Trophoblast cell (in vitro differentiated cells and primary cell): ENCODE results near the gene PRKCH.

Experiments used
- DNase-seq, 2 donors: peaks; one replicate each; pipeline ENCODE4 v3.0.0-alpha.2; 2016
- H2AFZ ChIP-seq: 2 replicates; pipeline ENCODE4 v1.6.1; 2013; ENCODE audit warnings: low read length, moderate library complexity, mild to moderate bottlenecking; ENCODE audit not compliant: insufficient read depth, poor library complexity
- H2AK5ac ChIP-seq: 2 replicates; pipeline ENCODE4 v1.6.1; 2013; ENCODE audit warnings: mild to moderate bottlenecking, low read length
- H2BK120ac ChIP-seq: 2 replicates; pipeline ENCODE4 v1.6.1; 2013; ENCODE audit warnings: low read length, mild to moderate bottlenecking, moderate library complexity; ENCODE audit not compliant: insufficient read depth, poor library complexity
- H2BK12ac ChIP-seq: 2 replicates; pipeline ENCODE4 v1.6.1; 2013; ENCODE audit warnings: mild to moderate bottlenecking, low read length, moderate library complexity
- H2BK5ac ChIP-seq: 2 replicates; pipeline ENCODE4 v1.6.1; 2013; ENCODE audit warnings: low read length, low read depth, moderate library complexity, mild to moderate bottlenecking; ENCODE audit not compliant: poor library complexity
- H3K14ac ChIP-seq: 2 replicates; pipeline ENCODE4 v1.6.1; 2013; ENCODE audit warnings: mild to moderate bottlenecking, low read length
- H3K18ac ChIP-seq: 2 replicates; pipeline ENCODE4 v1.6.1; 2013; ENCODE audit warnings: mild to moderate bottlenecking, low read length
- H3K23ac ChIP-seq: 2 replicates; pipeline ENCODE4 v1.6.1; 2013; ENCODE audit warnings: low read length
- H3K27ac ChIP-seq: 2 replicates; pipeline ENCODE4 v1.5.1; 2013; ENCODE audit warnings: low read depth, mild to moderate bottlenecking, inconsistent platforms, low read length, moderate library complexity
- H3K27me3 ChIP-seq: 2 replicates; pipeline ENCODE4 v1.6.1; 2013; ENCODE audit warnings: inconsistent platforms, mild to moderate bottlenecking, low read length, moderate library complexity; ENCODE audit not compliant: insufficient read depth
- H3K36me3 ChIP-seq, 2 experiments: 1 replicate in 1 of 2; 2 replicates in 1 of 2; pipeline ENCODE4 v1.6.1; 2013; ENCODE audit warnings: low read length in 2 of 2, mild to moderate bottlenecking in 2 of 2, moderate library complexity in 1 of 2; ENCODE audit not compliant: insufficient read depth in 2 of 2, control insufficient read depth in 1 of 2
- H3K4ac ChIP-seq: 2 replicates; pipeline ENCODE4 v1.6.1; 2013; ENCODE audit warnings: low read depth, mild to moderate bottlenecking, low read length, moderate library complexity
- H3K4me1 ChIP-seq, 2 experiments: 1 replicate in 1 of 2; 2 replicates in 1 of 2; pipeline ENCODE4 v1.6.1; 2013; ENCODE audit warnings: low read length in 2 of 2, mild to moderate bottlenecking in 2 of 2, moderate library complexity in 1 of 2; ENCODE audit not compliant: insufficient read depth in 2 of 2, control insufficient read depth in 1 of 2
- H3K4me2 ChIP-seq: 2 replicates; pipeline ENCODE4 v1.6.1; 2013; ENCODE audit warnings: inconsistent platforms, mild to moderate bottlenecking, low read length, moderate library complexity
- H3K4me3 ChIP-seq: 2 replicates; pipeline ENCODE4 v1.5.1; 2013; ENCODE audit warnings: mild to moderate bottlenecking, low read depth, low read length, inconsistent platforms
- H3K79me1 ChIP-seq: one replicate; pipeline ENCODE4 v1.6.1; 2013; ENCODE audit warnings: low read length
- H3K79me2 ChIP-seq: 2 replicates; pipeline ENCODE4 v1.6.1; 2013; ENCODE audit warnings: low read length, mild to moderate bottlenecking; ENCODE audit not compliant: control insufficient read depth, insufficient read depth, poor library complexity
- H3K9ac ChIP-seq: 2 replicates; pipeline ENCODE4 v1.6.1; 2013; ENCODE audit warnings: mild to moderate bottlenecking, low read length
- H3K9me3 ChIP-seq: 2 replicates; pipeline ENCODE4 v1.6.1; 2013; ENCODE audit warnings: low read depth, mild to moderate bottlenecking, control low read depth, inconsistent platforms, low read length; ENCODE audit not compliant: insufficient read depth
- H4K12ac ChIP-seq: 2 replicates; pipeline ENCODE4 v1.6.1; 2013; ENCODE audit warnings: low read depth, mild to moderate bottlenecking, low read length, moderate library complexity
- H4K8ac ChIP-seq: 2 replicates; pipeline ENCODE4 v1.6.1; 2013; ENCODE audit warnings: low read depth, mild to moderate bottlenecking, low read length, moderate library complexity
- H4K91ac ChIP-seq: one replicate; pipeline ENCODE4 v1.6.1; 2013; ENCODE audit warnings: low read depth, mild to moderate bottlenecking, low read length, moderate library complexity
- WGBS: extraction: QIAGEN DNeasy Blood & Tissue Kit; methylation state at CpG from one replicate; pipeline ENCODE4 v1.1.7; 2013; ENCODE audit warnings: missing lambda C conversion rate; ENCODE audit not compliant: insufficient read length, insufficient coverage; ENCODE audit errors: extremely low coverage; 5-methylcytosine and 5-hydroxymethylcytosine counted together

PRKCH gene

GRCh38 chr14:61489512-61489911, 168.1 kb downstream of the PRKCH start:
- Histone ChIP-seq H4K91ac (peak overlapping the region; percentile 16), H2AFZ (no peak overlapping the region), H3K9me3 (no peaks in the 10 kb centered on the region), H3K27ac (peak overlapping the region; percentile 1), H2BK120ac (peak overlapping the region; percentile 9), H3K4me1 (peaks cover 21 to 32% of the 10 kb centered on the region in 2 experiments), H2BK5ac (peak overlapping the region; percentile 0), H3K4ac (no peak overlapping the region), H3K18ac (no peak overlapping the region), H4K12ac (no peak overlapping the region), H2BK12ac (peak overlapping the region; percentile 9), H3K4me2 (no peak overlapping the region), H3K36me3 (peaks cover 6 to 20% of the 10 kb centered on the region in 2 experiments), H3K9ac (no peak overlapping the region), H3K14ac (peak overlapping the region; percentile 2), H3K79me2 (peaks cover 2% of the 10 kb centered on the region), H4K8ac (no peak overlapping the region), H3K23ac (no peak overlapping the region), H3K79me1 (peaks cover 32% of the 10 kb centered on the region), H3K27me3 (no peaks in the 10 kb centered on the region), H2AK5ac (no peak overlapping the region), H3K4me3 (no peak overlapping the region)
- no peak for DNase-seq
- WGBS = no CpG with 5 or more reads among the region's 2 CpGs

GRCh38 chr14:61489932-61490331, 168.6 kb downstream of the PRKCH start:
- Histone ChIP-seq H3K36me3 (peaks cover 6 to 20% of the 10 kb centered on the region in 2 experiments), H3K9ac (no peak overlapping the region), H3K27me3 (no peaks in the 10 kb centered on the region), H3K18ac (no peak overlapping the region), H3K27ac (no peak overlapping the region), H4K8ac (peak overlapping the region; percentile 44), H3K79me2 (peaks cover 2% of the 10 kb centered on the region), H3K4ac (peak overlapping the region; percentile 17), H2BK120ac (no peak overlapping the region), H3K79me1 (peaks cover 28% of the 10 kb centered on the region), H3K14ac (no peak overlapping the region), H4K12ac (no peak overlapping the region), H2BK5ac (no peak overlapping the region), H3K23ac (no peak overlapping the region), H3K4me2 (no peak overlapping the region), H4K91ac (no peak overlapping the region), H3K4me3 (no peak overlapping the region), H2BK12ac (peak overlapping the region; percentile 34), H3K4me1 (peaks cover 17 to 28% of the 10 kb centered on the region in 2 experiments), H2AK5ac (peak overlapping the region; percentile 58), H3K9me3 (no peaks in the 10 kb centered on the region), H2AFZ (no peak overlapping the region)
- no CpG with 5 or more reads among the region's 6 CpGs for WGBS
- peak; percentile 40 to 53 for DNase-seq

GRCh38 chr14:61491224-61491623, 169.8 kb downstream of the PRKCH start:
- Histone ChIP-seq H3K4me2 (no peak overlapping the region), H3K23ac (no peak overlapping the region), H3K9me3 (no peaks in the 10 kb centered on the region), H2BK12ac (peak overlapping the region; percentile 1), H3K79me1 (peaks cover 20% of the 10 kb centered on the region), H2AFZ (no peak overlapping the region), H3K27me3 (no peaks in the 10 kb centered on the region), H3K79me2 (peaks cover 2% of the 10 kb centered on the region), H3K4ac (peak overlapping the region; percentile 43), H3K27ac (no peak overlapping the region), H4K12ac (no peak overlapping the region), H3K4me3 (no peak overlapping the region), H3K36me3 (peaks cover 8 to 22% of the 10 kb centered on the region in 2 experiments), H4K91ac (no peak overlapping the region), H3K4me1 (peaks cover 11 to 21% of the 10 kb centered on the region in 2 experiments), H3K9ac (no peak overlapping the region), H2BK120ac (no peak overlapping the region), H4K8ac (peak overlapping the region; percentile 22), H2BK5ac (no peak overlapping the region), H3K14ac (no peak overlapping the region), H2AK5ac (no peak overlapping the region), H3K18ac (peak overlapping the region; percentile 33)
- no peak for DNase-seq
- no CpG with 5 or more reads among the region's 1 CpG for WGBS

- Histone ChIP-seq H3K23ac (no peak overlapping the region), H3K18ac (no peak overlapping the region), H3K27ac (no peak overlapping the region), H3K14ac (no peak overlapping the region), H3K9ac (no peak overlapping the region), H2BK5ac (no peak overlapping the region), H4K8ac (no peak overlapping the region), H2AFZ (no peak overlapping the region), H3K36me3 (peaks cover 11 to 26% of the 10 kb centered on the region in 2 experiments), H4K91ac (no peak overlapping the region), H3K4me2 (no peak overlapping the region), H3K79me1 (peaks cover 20% of the 10 kb centered on the region), H3K79me2 (peaks cover 2% of the 10 kb centered on the region), H3K4ac (peak overlapping the region; percentile 41), H4K12ac (no peak overlapping the region), H3K4me3 (no peak overlapping the region), H2BK120ac (no peak overlapping the region), H3K9me3 (no peaks in the 10 kb centered on the region), H2BK12ac (no peak overlapping the region), H3K27me3 (no peaks in the 10 kb centered on the region), H2AK5ac (no peak overlapping the region), H3K4me1 (peaks cover 11 to 21% of the 10 kb centered on the region in 2 experiments)
- WGBS = no CpG with 5 or more reads among the region's 5 CpGs
- DNase-seq = peak in 1 of 2 donors; percentile 17
Measured at GRCh38 chr14:61491876-61492434, 170.6 kb downstream of the PRKCH start.
